Activated CD4-positive, alpha-beta T cell treated with anti-CD3 and anti-CD28 coated beads, Interleukin-2, Interleukin-4, amounts not matched to agents 100 ng/mL and 50 ng/mL, durations not matched to agents 16 hours and 8 hours (primary cell): ENCODE measurements around the gene SUGCT.

ENCODE experiments used
- DNase-seq: peaks from one replicate; pipeline ENCODE4 v3.0.0-alpha.2; 2020; ENCODE audit warnings: low spot score

SUGCT gene

GRCh38 chr7:40828686-40829600 lies 694.1 kb downstream of the SUGCT start:
- no peak for DNase-seq

DNA sequence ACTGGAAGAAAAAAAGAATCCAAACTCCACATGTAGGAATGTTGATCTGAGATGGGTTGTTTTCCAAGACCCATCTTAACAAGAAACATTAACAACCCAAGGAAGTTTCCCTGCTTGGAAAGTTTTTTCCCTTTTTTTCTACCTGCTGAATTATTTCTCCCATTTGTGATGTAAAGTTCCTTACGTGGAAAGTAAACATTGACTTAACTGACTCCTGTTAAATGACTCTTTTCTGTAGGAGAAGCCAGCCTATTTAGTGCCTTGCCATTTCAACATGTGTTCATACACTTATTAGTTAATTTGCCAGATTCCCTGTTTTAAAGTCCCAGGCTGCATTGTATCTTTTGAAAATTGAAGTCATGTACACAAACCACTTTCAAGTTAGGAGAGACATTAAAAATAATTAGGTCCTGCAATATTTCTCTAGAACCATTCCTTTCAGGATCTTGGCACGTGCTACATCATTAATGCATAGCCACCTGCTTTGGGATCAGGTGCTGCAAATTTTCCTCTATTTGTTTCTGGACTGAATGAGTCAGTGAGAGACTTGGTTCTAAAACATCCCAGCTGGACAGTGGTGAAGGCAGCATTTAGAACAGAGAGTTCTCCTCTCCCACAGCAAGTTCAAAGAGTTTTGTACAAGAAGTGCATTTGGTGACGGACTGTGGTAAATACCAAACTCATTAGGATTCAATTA lies 698.5 kb downstream of the SUGCT start:
- no peak for DNase-seq

DNA sequence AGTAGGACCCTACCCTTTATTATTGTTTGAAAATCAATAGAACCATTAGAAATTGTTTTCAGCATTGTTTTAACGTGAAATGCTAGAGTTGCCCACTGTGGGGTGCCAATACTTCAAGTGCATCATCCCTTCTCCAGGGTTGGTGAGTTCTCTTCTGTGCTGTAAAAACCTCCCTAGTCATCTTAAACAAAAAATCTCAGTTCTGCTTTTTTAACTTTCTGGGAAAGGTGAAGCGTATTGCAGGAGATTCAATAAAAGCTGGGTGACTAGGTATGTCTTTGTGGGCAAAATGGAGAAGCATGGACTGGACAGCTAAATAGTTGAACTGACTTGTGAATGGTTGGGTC lies 699.1 kb downstream of the SUGCT start:
- no peak for DNase-seq

GRCh38 chr7:40836218-40836617 lies 701.4 kb downstream of the SUGCT start:
- DNase-seq: no peak

DNA sequence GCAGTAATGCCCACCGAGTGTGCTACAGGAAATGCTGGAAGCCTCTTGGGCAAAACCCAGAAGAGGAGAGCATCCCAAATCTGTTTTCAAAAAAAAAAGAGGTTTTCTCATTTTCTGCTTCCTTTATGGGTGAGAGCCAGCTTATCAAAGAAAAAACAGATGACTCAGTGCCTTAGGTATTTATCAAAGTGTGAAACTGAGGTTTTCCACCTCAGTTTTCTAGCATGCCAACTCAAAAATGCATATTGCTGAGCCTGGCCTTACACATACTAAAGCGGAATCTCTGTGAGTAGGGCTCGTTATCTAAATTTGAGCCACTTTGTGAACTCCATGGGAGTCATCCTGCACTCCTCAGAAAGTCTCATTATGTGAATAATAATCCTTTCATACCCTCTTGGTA lies 705.1 kb downstream of the SUGCT start:
- DNase-seq: no peak

GRCh38 chr7:40840990-40841389 lies 706.2 kb downstream of the SUGCT start:
- DNase-seq: no peak

GRCh38 chr7:40842641-40843040 lies 707.8 kb downstream of the SUGCT start:
- DNase-seq: no peak

- no peak for DNase-seq
Observed at GRCh38 chr7:40843338-40843985, 708.7 kb downstream of the SUGCT start.

DNA sequence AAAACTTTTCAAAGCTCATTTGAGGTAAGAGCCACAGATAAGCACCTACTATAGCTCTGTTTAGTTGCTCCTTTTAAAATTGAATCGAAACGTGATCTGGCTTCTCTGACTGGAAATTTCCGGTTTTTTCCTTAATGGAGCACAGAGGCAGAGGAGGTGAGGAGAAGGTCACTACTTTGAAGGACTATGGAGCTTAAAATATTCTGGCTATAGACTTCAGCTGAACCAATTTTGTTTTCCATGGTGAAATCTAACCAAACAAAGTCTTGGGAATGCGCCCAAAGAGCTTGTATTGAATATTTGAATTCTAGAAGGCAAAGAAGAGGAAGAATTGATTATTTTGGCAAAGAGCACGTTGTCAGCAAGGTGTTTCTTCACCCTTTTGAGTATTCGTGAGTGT lies 711.1 kb downstream of the SUGCT start:
- DNase-seq: no peak

DNA sequence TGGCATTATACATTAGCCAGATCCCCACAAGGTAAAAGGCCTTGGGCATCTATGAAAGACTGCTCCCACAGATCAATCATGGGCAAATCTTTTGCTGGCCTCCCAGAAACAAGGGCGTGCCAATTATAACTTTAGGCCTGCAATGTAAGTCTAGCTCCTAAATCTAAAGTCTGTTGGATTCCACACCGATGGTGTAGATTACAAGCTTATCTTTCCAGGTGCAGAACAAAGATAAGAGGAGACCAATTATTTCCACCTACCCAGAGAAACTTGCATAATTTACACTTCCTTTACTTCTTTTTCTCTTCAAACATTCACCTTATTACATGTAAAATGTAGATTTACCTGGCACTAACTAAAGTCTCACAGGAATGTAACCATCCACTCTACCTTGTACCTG lies 713.1 kb downstream of the SUGCT start:
- DNase-seq: no peak

DNA sequence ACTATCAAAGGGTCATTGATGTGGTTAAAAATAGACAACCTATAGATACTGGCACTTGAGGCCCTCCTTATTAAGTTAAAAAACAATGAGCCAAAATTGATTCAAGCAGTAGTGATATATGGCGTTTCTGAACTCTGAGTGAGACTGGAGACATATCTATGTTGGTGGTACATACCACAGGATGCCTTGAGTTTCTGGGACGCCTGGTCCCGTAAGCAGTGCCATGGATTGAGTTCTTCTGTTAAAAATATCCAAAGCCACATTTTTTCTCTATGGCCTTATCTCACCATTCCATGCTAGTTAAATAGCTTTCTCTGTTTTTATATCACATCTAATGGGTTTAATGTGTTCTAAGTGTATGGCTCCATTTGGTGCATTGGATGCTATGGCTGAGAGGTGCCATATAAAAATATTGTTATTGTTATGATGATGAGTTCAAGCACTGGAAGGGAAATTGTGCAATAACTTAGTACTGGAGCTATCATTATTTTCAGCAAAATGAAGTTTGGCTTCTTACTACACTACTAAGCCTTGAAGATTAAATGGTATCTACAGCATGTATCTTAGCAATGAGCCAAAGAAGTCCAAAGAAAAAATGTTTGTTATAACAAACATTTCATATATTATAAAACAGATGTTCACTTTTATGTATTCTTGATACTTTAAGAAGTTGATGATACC lies 713.9 kb downstream of the SUGCT start:
- DNase-seq: no peak

DNA sequence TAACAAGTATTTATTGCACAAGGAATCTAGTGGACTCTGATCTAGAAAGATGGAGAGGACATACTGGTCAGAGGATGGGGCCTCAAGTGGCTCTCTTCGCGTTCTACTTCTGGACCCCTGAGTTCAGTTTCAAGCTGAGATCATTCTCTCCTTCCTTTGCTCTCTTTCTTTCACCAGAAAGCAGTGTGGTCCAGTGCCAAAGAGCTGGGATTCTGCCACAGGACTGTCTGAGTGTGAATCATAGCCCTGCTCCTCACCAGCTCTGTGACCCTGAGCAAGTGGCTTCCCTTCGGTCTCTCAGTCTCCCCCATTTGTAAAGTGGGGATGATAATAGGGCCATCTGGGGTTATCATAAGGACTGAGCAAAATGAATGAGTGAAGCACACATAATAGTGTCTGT lies 715.2 kb downstream of the SUGCT start:
- no peak for DNase-seq

- no peak for DNase-seq
Observed at GRCh38 chr7:40851001-40851400, 716.2 kb downstream of the SUGCT start.

GRCh38 chr7:40859076-40859475 lies 724.3 kb downstream of the SUGCT start:
- no peak for DNase-seq

GRCh38 chr7:40859965-40860543 lies 725.2 kb downstream of the SUGCT start:
- no peak for DNase-seq

GRCh38 chr7:40865441-40866233 lies 730.8 kb downstream of the SUGCT start:
- no peak for DNase-seq

DNA sequence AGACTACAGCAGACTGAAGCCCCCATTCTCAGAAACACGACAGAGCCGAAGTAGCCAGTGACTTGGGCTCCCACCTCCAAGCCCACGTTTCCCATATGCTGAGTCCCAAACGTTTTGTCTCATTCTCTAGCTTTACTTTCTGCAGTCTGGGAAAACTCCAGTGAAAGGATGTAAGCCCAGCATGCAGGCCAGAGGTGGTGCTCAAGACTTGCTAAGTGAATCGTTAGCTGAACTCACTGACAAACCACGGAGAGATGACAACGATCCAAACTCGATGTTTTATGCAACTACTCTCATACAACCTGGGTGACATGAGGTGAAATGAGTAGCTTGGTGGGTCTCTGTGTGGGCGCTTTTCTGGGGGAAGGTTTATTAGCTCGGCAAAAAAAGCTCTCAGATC lies 731.8 kb downstream of the SUGCT start:
- DNase-seq: no peak

DNA sequence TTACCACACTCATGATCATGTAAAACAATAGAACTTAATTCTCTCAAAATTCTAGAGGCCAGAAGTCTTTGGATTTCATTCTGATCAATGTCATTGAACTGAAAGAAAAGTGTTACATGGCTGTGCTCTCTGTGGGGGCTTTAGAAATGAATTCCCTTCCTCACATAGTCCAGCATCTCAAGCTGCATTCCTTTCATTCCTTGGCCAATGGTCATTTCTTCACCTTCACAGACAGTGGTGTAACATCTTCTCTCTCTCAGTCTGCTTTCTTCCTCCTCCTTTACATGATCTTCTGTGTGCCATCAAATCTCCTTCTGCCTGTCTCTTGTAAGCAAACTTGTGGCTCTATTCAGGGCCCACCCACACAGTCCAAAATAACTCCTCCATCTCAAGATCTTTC lies 735.3 kb downstream of the SUGCT start:
- DNase-seq: no peak

GRCh38 chr7:40873248-40873647 lies 738.4 kb downstream of the SUGCT start:
- DNase-seq: no peak

DNA sequence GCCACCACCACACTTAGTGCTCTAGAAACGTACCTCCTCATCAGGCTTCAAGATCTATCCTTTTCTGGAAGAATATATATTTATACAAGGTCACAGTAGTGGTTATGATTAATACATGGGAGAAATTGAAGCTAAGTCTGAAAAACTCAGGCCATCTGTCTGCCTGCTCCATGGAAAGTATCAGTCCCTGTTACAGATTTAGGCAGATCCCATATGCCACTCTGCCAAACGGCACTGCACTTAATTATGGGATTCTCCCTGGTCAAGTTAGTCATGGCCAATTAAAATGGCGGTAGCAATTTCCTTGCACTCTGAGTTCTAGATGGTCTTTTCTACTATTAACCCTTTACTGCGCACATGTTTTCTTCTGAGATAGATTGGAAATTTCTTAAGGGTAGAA lies 740.0 kb downstream of the SUGCT start:
- DNase-seq: no peak

DNA sequence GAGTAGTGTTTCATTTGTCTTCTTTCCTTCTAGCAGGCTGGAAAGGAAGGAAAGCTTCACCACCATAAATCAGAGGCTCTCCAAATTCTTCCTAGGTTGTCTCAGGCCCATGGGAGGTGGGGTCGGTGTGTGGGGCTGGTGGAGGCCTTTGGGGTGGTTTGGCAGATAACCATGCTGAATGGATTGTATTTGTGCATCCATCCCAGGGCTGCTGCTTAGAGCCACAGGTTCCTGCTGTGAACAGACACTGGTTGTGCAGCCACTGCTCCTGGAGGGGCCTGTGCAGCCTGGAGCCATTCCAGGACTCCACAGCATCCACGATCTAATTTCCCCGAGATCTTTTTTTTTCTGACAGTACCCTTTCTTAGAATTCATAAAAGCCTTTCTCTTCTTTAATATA lies 741.8 kb downstream of the SUGCT start:
- no peak for DNase-seq
